IPS-20b (cell line): ENCODE measurements around the gene GATA1.

Experiments
- H3K27ac ChIP-seq: one replicate; pipeline ENCODE4 v1.5.1; 2013; ENCODE audit warnings: low read length
- H3K27me3 ChIP-seq: 2 replicates; pipeline ENCODE4 v1.6.1; 2013; ENCODE audit warnings: mild to moderate bottlenecking, low read length, inconsistent platforms; ENCODE audit not compliant: insufficient read depth
- H3K36me3 ChIP-seq: 2 replicates; pipeline ENCODE4 v1.6.1; 2013; ENCODE audit warnings: low read depth, mild to moderate bottlenecking, inconsistent platforms, low read length, moderate library complexity; ENCODE audit not compliant: insufficient read depth
- H3K4me1 ChIP-seq: 2 replicates; pipeline ENCODE4 v1.6.1; 2013; ENCODE audit warnings: mild to moderate bottlenecking, control low read depth, inconsistent platforms, low read length, moderate library complexity; ENCODE audit not compliant: insufficient read depth
- H3K4me3 ChIP-seq: 2 replicates; pipeline ENCODE4 v1.5.1; 2013; ENCODE audit warnings: mild to moderate bottlenecking, low read length, inconsistent platforms
- H3K9ac ChIP-seq: 2 replicates; pipeline ENCODE4 v1.6.1; 2013; ENCODE audit warnings: low read depth, mild to moderate bottlenecking, inconsistent platforms, low read length, moderate library complexity
- H3K9me3 ChIP-seq: 2 replicates; pipeline ENCODE4 v1.6.1; 2013; ENCODE audit warnings: mild to moderate bottlenecking, low read depth, low read length, inconsistent platforms; ENCODE audit not compliant: insufficient read depth

The GATA1 gene

GRCh38 chrX:48786825-48787504 is 575 bp downstream of the GATA1 start:
- Histone ChIP-seq H3K27me3 (no peaks in the 10 kb centered on the region), H3K27ac (no peak overlapping the region), H3K36me3 (no peaks in the 10 kb centered on the region), H3K4me1 (no peaks in the 10 kb centered on the region), H3K9ac (no peak overlapping the region), H3K9me3 (no peaks in the 10 kb centered on the region), H3K4me3 (no peak overlapping the region)

- no peak overlapping the region for H3K9ac ChIP-seq
- H3K4me1 ChIP-seq, result no peaks in the 10 kb centered on the region
- H3K36me3 ChIP-seq, result no peaks in the 10 kb centered on the region
- no peaks in the 10 kb centered on the region for H3K27me3 ChIP-seq
- no peak overlapping the region for H3K4me3 ChIP-seq
- H3K27ac ChIP-seq, result no peak overlapping the region
- no peaks in the 10 kb centered on the region for H3K9me3 ChIP-seq
Observed at GRCh38 chrX:48787505-48788443, 1.4 kb downstream of the GATA1 start.

GRCh38 chrX:48789366-48790220 is 3.2 kb downstream of the GATA1 start:
- Histone ChIP-seq H3K4me3 (no peak overlapping the region), H3K27ac (no peak overlapping the region), H3K36me3 (no peaks in the 10 kb centered on the region), H3K9me3 (no peaks in the 10 kb centered on the region), H3K27me3 (no peaks in the 10 kb centered on the region), H3K4me1 (no peaks in the 10 kb centered on the region), H3K9ac (no peak overlapping the region)

- Histone ChIP-seq H3K27me3 (no peaks in the 10 kb centered on the region), H3K9me3 (no peaks in the 10 kb centered on the region), H3K27ac (no peak overlapping the region), H3K4me3 (no peak overlapping the region), H3K36me3 (no peaks in the 10 kb centered on the region), H3K4me1 (no peaks in the 10 kb centered on the region), H3K9ac (no peak overlapping the region)
Observed at GRCh38 chrX:48790477-48790876, 4.1 kb downstream of the GATA1 start.

GRCh38 chrX:48791063-48791820 is 4.9 kb downstream of the GATA1 start:
- H3K9ac ChIP-seq, result no peak overlapping the region
- no peak overlapping the region for H3K4me3 ChIP-seq
- no peaks in the 10 kb centered on the region for H3K9me3 ChIP-seq
- no peaks in the 10 kb centered on the region for H3K36me3 ChIP-seq
- no peaks in the 10 kb centered on the region for H3K27me3 ChIP-seq
- H3K4me1 ChIP-seq, result no peaks in the 10 kb centered on the region
- H3K27ac ChIP-seq, result no peak overlapping the region

GRCh38 chrX:48792219-48792618 is 5.8 kb downstream of the GATA1 start:
- H3K27ac ChIP-seq, result no peak overlapping the region
- H3K36me3 ChIP-seq, result no peaks in the 10 kb centered on the region
- no peak overlapping the region for H3K9ac ChIP-seq
- H3K9me3 ChIP-seq, result no peaks in the 10 kb centered on the region
- no peaks in the 10 kb centered on the region for H3K4me1 ChIP-seq
- H3K27me3 ChIP-seq, result no peaks in the 10 kb centered on the region
- no peak overlapping the region for H3K4me3 ChIP-seq

GRCh38 chrX:48793935-48794334 is 7.5 kb downstream of the GATA1 start:
- H3K27me3 ChIP-seq, result no peaks in the 10 kb centered on the region
- no peak overlapping the region for H3K4me3 ChIP-seq
- no peak overlapping the region for H3K27ac ChIP-seq
- H3K36me3 ChIP-seq, result no peaks in the 10 kb centered on the region
- H3K4me1 ChIP-seq, result no peaks in the 10 kb centered on the region
- H3K9me3 ChIP-seq, result no peaks in the 10 kb centered on the region
- H3K9ac ChIP-seq, result no peak overlapping the region

- no peaks in the 10 kb centered on the region for H3K9me3 ChIP-seq
Observed at GRCh38 chrX:48794340-48794910, 8.0 kb downstream of the GATA1 start.

GRCh38 chrX:48794911-48795515 is 8.6 kb downstream of the GATA1 start:
- no peaks in the 10 kb centered on the region for H3K36me3 ChIP-seq
- H3K27ac ChIP-seq, result no peak overlapping the region
- no peaks in the 10 kb centered on the region for H3K27me3 ChIP-seq
- no peak overlapping the region for H3K9ac ChIP-seq
- H3K9me3 ChIP-seq, result no peaks in the 10 kb centered on the region
- no peak overlapping the region for H3K4me3 ChIP-seq
- H3K4me1 ChIP-seq, result no peaks in the 10 kb centered on the region

More at GRCh38 chrX:48794340-48794910, 8.0 kb downstream of the GATA1 start:
- Histone ChIP-seq H3K27ac (no peak overlapping the region), H3K4me3 (no peak overlapping the region), H3K27me3 (no peaks in the 10 kb centered on the region), H3K36me3 (no peaks in the 10 kb centered on the region), H3K4me1 (no peaks in the 10 kb centered on the region), H3K9ac (no peak overlapping the region)

- H3K9me3 ChIP-seq, result no peaks in the 10 kb centered on the region
- no peak overlapping the region for H3K27ac ChIP-seq
- H3K4me1 ChIP-seq, result 0 out of 2 replicates have a peak, but pooled peaks cover 3% of the 10 kb centered on the region
- no peak overlapping the region for H3K9ac ChIP-seq
- peaks cover 5% of the 10 kb centered on the region; the same call in 1 of the 2 replicates for H3K36me3 ChIP-seq
- no peaks in the 10 kb centered on the region for H3K27me3 ChIP-seq
- no peak overlapping the region for H3K4me3 ChIP-seq
Observed at GRCh38 chrX:48798318-48798717, 11.9 kb downstream of the GATA1 start.
